ENCODE measurements around the gene ZNF766. TPM values are rescaled to one million over a fixed set of nuclear protein-coding genes. Genes with fewer than 3 reads are reported as not detected.

The ZNF766 gene
- polyA plus RNA-seq, 3 donors, result 4.0 to 15.0 (median 8.8) TPM

DNA sequence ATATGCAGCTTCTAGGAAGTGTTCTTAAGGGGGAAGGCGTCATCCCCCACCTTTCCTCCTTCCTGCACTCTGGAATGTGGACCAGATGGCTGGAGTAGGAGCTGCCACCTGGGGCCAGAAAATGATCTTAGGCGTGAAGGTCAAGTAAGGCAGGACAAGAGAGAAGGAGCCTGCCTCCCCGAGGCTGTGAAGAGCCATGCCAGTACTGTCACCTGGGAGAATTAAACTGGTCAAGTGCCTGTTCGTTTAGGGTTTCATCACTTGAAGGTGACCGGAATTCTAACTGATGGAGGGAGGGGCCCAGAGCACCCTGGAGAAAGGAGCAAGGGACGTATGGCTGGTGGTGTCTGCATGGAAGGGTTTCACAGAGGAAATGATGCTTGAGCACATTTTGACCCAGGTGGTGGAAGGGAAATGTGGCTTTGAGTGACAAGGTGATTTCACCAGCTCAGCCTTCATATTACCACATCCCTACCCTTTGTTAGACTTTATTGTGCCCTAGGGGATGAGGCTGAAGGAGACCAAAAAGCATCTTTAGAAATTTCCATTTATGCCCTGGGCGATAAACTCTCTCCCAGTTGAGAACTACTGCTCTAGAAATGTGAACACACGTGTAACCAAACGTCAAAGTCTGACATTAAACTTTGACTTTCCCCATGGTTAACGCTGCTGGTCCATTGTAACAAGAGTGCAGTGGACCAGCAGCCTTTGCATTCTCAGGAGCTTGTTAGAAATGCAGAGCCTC is 42.0 kb upstream of the ZNF766 start:
- Mint-ChIP-seq H3K4me3 (no peak overlapping the region), H3K36me3 (peaks cover 58 to 67% of the 10 kb centered on the region in 2 donors), H3K27me3 (ENCODE audit: low read depth in 3 of 3) (no peaks in the 10 kb centered on the region), H3K27ac (peak overlapping the region in 3 of 7 donors; percentile 6 to 34 (median 6)), H3K4me1 (no peaks in the 10 kb centered on the region), H3K9me3 (no peaks in the 10 kb centered on the region)
- no peak overlapping the region for H3K4me3 ChIP-seq (replicated peaks in 1 of 3; ENCODE audit: low read depth in 2 of 3, low read length in 3 of 3)
- H3K36me3 ChIP-seq (replicated peaks in 1 of 2; ENCODE audit: control insufficient read depth in 1 of 2, insufficient read depth in 2 of 2, low read length in 2 of 2), result peaks cover 61 to 66% of the 10 kb centered on the region in 2 donors
- no peaks in the 10 kb centered on the region for H3K79me2 ChIP-seq (ENCODE audit: insufficient read depth, low read length)
- TF ChIP-seq, protein P1, sequence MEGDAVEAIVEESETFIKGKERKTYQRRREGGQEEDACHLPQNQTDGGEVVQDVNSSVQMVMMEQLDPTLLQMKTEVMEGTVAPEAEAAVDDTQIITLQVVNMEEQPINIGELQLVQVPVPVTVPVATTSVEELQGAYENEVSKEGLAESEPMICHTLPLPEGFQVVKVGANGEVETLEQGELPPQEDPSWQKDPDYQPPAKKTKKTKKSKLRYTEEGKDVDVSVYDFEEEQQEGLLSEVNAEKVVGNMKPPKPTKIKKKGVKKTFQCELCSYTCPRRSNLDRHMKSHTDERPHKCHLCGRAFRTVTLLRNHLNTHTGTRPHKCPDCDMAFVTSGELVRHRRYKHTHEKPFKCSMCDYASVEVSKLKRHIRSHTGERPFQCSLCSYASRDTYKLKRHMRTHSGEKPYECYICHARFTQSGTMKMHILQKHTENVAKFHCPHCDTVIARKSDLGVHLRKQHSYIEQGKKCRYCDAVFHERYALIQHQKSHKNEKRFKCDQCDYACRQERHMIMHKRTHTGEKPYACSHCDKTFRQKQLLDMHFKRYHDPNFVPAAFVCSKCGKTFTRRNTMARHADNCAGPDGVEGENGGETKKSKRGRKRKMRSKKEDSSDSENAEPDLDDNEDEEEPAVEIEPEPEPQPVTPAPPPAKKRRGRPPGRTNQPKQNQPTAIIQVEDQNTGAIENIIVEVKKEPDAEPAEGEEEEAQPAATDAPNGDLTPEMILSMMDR (IDR thresholded peaks at IDR 0.05), result no peak
- no peak overlapping the region for H3K9ac ChIP-seq (ENCODE audit: insufficient read depth, low read length, poor library complexity, severe bottlenecking)
- H3K9me3 ChIP-seq (replicated peaks in 1 of 2; ENCODE audit: control insufficient read depth in 1 of 2, insufficient read depth in 1 of 2, low read length in 2 of 2), result no peaks in the 10 kb centered on the region
- no peaks in the 10 kb centered on the region for H4K20me1 ChIP-seq (ENCODE audit: insufficient read depth, low read length)
- WGBS (ENCODE audit: insufficient coverage), result 96% methylated on average over 8 of the region's 10 CpGs
- H3K27me3 ChIP-seq (ENCODE audit: control insufficient read depth in 2 of 2, insufficient read depth in 2 of 2, low read length in 2 of 2), result no peaks in the 10 kb centered on the region
- H2AFZ ChIP-seq (ENCODE audit: insufficient read depth, low read depth, low read length, poor library complexity, severe bottlenecking), result no peak overlapping the region
- H3K4me2 ChIP-seq (replicated peaks; ENCODE audit: extremely low read depth, low read length, poor library complexity, severe bottlenecking), result no peak overlapping the region
- intact Hi-C loops (cut with micrococcal nuclease), result no loop called here
- H3K27ac ChIP-seq (ENCODE audit: low read depth in 1 of 2, low read length in 2 of 2), result no peak overlapping the region
- DNase-seq, result no peak
- H3K4me1 ChIP-seq (ENCODE audit: control insufficient read depth in 1 of 2, insufficient read depth in 2 of 2, low read length in 2 of 2), result no peaks in the 10 kb centered on the region

DNA sequence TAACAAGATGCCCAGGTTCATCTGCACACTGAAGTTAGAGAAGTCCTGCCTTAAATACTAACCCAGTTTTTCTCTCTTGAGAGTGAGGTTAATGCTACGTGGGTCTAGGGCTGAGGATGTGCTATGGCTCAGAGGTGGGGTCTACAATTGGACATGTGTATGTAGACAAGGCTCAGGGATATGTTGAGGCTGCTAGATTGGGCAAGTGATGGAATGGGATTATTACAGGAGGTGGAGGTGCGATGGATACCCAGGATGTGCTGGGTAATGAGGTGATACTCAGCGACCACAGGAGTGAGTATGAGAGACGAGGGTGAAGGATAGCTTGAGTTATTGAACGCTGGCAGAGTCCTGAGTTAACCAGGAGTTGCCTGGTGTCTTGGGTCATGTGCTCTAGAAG is 41.4 kb upstream of the ZNF766 start:
- Mint-ChIP-seq H3K27me3 (ENCODE audit: low read depth in 3 of 3) (no peaks in the 10 kb centered on the region), H3K4me1 (no peaks in the 10 kb centered on the region), H3K36me3 (peaks cover 52 to 61% of the 10 kb centered on the region in 2 donors), H3K4me3 (no peak overlapping the region), H3K9me3 (no peaks in the 10 kb centered on the region), H3K27ac (peak overlapping the region in 1 of 7 donors; percentile 3)
- TF ChIP-seq, protein P1 (IDR thresholded peaks at IDR 0.05), result no peak
- no peak overlapping the region for H3K9ac ChIP-seq (ENCODE audit: insufficient read depth, low read length, poor library complexity, severe bottlenecking)
- no peaks in the 10 kb centered on the region for H3K4me1 ChIP-seq (ENCODE audit: control insufficient read depth in 1 of 2, insufficient read depth in 2 of 2, low read length in 2 of 2)
- no peak overlapping the region for H3K4me2 ChIP-seq (replicated peaks; ENCODE audit: extremely low read depth, low read length, poor library complexity, severe bottlenecking)
- no peaks in the 10 kb centered on the region for H3K9me3 ChIP-seq (replicated peaks in 1 of 2; ENCODE audit: control insufficient read depth in 1 of 2, insufficient read depth in 1 of 2, low read length in 2 of 2)
- no peaks in the 10 kb centered on the region for H3K79me2 ChIP-seq (ENCODE audit: insufficient read depth, low read length)
- H3K4me3 ChIP-seq (replicated peaks in 1 of 3; ENCODE audit: low read depth in 2 of 3, low read length in 3 of 3), result no peak overlapping the region
- H2AFZ ChIP-seq (ENCODE audit: insufficient read depth, low read depth, low read length, poor library complexity, severe bottlenecking), result no peak overlapping the region
- peaks cover 55 to 60% of the 10 kb centered on the region in 2 donors for H3K36me3 ChIP-seq (replicated peaks in 1 of 2; ENCODE audit: control insufficient read depth in 1 of 2, insufficient read depth in 2 of 2, low read length in 2 of 2)
- 94% methylated on average over 5 of the region's 5 CpGs for WGBS (ENCODE audit: insufficient coverage)
- H3K27ac ChIP-seq (ENCODE audit: low read depth in 1 of 2, low read length in 2 of 2), result no peak overlapping the region
- H4K20me1 ChIP-seq (ENCODE audit: insufficient read depth, low read length), result no peaks in the 10 kb centered on the region
- no peaks in the 10 kb centered on the region for H3K27me3 ChIP-seq (ENCODE audit: control insufficient read depth in 2 of 2, insufficient read depth in 2 of 2, low read length in 2 of 2)
- intact Hi-C loops (cut with micrococcal nuclease), result no loop called here
- DNase-seq, result no peak
